GM19328 (cell line): ENCODE data around the gene PFDN6.
"Not testable (repeated sequence)": the region's sequence is repeated elsewhere in the genome, so short reads cannot be mapped to it uniquely, and the experiment has no call there.

Experiments used
- ATAC-seq: cut with Tn5 transposase; IDR thresholded peaks from one replicate; pipeline ENCODE4 v1.9.1; 2021; ENCODE audit warnings: mild to moderate bottlenecking, moderate library complexity; ENCODE audit not compliant: unreplicated experiment

Gene PFDN6

DNA sequence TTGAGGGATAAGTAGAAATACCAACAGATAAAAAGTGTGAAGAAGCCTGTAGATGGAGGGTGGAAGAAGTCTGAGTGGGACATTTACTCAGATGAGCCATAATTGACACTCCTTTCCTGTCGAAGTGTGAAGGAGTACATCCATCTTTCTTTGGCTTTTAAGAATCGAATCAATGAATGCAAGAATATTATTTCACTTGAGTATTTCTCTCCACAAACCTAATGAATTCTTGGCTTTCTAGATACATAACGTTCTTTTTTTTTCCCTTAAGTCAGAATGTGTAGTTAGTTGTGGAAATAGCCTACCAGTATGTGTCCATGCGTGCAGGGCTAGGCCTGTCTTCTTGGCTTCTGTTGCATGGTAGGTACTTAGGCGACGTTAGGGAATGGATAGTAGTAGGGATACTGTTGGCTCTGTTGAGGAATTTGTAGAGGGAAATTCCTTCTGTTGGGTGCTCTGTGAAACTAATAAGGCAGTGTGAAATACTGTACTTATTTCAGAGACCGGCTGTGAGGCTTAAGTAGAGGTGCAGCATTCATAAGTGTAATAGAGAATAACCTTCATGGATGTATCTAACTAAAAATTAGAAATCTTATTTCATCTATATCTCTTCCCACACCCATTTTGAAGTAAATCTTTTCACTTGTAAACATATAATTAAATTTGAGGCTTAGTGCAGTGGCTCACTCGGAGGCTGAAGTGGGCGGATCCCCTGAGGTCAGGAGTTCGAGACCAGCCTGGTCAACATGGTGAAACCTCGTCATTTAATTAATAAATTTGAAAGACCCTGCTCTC is 16.1 kb upstream of the PFDN6 start:
- ATAC-seq: no peak

DNA sequence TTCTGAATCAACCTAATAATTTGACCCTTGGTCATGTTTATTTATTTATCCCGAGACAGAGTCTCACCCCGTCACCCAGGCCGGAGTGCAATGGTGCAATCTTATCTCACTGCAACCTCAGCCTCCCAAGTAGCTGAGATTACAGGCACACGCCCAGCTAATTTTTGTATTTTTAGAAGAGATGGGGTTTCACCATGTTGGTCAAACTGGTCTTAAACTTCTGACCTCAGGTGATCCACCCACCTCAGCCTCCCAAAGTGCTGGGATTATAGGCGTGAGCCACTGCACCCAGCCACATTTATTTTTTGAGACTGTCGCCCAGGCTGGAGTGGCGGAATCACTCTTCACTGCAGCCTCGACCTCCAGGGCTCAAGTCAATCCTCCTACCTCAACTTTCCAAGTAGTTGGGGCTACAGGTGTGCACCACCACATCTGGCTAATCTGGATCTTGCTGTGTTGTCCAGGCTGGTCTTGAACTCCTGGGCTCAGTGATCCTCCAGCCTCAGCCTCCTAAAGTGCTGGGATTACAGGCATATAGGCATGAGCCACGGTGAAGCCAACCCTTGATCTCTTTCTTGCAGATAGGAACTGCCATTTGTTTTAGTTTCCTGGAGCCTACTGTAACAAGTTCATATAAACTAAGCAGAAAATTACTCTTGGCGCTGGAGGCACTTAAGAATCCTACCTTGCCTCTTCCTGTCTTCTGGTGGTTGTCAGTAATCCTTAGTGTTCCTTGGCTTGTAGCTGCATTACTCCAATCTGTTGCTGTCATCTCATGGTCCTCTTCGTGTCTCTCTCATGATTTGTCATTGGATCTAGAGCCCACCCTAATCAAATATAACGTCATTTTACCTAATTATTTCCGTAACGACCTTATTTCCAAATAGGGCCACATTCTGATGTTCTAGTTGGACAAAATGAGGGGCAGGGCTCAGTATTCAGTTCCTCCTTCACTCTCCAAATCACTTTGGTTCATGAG is 15.2 kb upstream of the PFDN6 start:
- no peak for ATAC-seq

DNA sequence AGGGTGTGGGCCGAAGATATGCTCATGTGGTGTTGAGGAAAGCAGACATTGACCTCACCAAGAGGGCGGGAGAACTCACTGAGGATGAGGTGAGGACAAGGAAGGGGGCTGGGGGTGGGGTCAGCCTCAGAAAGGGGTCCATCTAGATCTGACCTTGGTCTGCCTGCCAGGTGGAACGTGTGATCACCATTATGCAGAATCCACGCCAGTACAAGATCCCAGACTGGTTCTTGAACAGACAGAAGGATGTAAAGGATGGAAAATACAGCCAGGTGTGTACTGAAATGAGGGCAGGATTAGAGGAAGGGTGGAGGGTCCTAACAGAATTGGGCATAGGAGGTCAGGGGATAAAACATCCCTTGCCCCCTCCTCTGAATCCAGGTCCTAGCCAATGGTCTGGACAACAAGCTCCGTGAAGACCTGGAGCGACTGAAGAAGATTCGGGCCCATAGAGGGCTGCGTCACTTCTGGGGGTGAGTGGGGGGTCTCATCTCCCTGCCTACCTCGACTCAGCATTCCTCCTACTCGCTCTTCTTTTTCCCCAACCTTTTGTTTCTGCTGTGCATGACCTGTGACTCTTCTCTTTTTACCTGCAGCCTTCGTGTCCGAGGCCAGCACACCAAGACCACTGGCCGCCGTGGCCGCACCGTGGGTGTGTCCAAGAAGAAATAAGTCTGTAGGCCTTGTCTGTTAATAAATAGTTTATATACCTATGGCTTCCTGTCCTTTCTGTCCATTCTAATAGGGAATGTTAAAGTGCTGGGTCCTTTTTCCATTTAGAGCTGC is 13.4 kb upstream of the PFDN6 start:
- ATAC-seq: not testable (repeated sequence)

GRCh38 chr6:33276581-33276863 is 12.9 kb upstream of the PFDN6 start:
- no peak for ATAC-seq

DNA sequence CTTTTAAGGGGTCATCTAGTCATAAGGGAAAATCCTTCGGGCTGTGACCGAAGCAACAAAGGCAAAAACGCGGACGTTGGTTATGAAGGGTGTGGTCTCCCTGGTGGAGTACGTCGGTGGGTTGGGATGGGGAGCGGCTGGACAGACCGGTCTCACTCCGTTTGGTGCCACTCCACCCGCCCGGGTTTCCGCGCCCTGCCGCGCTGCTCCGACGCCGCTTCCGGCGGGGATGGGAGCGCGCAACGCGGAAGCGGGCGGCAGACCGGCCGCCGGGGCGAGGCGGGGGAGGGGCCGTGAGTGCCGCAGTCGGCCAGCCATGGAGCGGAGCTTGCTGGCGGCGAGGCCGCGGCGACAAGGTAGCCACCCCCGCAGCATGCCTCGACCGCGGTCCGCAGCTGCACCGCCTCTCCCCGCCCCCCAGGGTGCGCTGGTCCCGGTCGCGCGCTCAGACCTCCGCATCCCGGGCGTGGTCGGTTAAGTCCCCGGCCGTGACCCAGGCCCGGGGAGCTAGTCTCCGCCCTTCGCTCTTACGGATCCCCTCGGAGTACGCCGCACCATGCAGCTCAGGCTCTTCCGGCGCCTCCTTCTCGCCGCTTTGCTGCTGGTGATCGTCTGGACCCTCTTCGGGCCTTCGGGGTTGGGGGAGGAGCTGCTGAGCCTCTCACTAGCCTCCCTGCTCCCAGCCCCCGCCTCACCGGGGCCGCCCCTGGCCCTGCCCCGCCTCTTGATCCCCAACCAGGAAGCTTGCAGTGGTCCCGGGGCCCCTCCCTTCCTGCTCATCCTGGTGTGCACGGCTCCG is 12.3 kb upstream of the PFDN6 start, which contains the start of gene B3GALT4:
TSS of gene B3GALT4 (plus strand) at position 260 of the 799 bp plus-strand sequence. CDS start at position 557, 297 bp downstream.
- peak; percentile 58 for ATAC-seq

GRCh38 chr6:33277663-33278391 is 11.6 kb upstream of the PFDN6 start:
- no peak for ATAC-seq

DNA sequence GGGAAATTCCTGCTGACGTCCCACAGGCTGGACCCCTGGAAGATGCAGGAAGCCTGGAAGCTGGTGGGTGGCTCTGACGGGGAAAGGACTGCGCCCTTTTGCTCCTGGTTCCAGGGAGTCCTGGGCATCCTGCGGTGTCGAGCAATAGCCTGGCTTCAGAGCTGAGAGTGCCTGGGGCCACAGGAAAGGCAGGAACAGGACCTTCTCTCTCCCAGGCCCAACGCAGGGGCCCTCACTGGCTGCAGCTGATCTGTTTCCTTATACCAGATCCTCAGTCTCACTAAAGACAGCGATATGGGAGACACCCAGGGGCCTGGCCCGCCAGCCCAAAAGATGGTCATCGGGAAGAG is 11.0 kb upstream of the PFDN6 start:
- ATAC-seq: no peak

GRCh38 chr6:33278810-33279209 is 10.6 kb upstream of the PFDN6 start:
- no peak for ATAC-seq

DNA sequence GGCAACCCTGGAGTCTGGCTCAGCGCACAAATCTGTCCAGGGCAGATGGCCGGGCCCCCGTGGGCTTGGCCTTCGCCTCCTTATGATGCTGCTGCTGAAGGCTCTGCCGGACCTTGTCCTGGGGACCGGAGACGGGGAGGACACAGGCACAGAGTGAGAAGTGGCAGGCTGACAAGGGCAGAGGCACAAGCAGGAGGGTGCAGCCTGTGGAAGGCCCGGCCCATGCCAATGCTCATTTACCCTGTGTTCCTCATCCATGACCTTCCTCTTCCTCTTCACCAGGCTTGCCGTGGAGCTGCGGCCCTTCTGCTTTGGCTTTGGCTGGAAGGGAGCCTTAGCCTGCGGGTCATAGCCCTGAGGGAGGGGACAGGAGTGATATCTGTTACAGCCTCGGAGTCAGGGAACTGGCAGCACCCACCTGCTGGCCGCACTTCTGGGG is 10.1 kb upstream of the PFDN6 start:
- no peak for ATAC-seq

DNA sequence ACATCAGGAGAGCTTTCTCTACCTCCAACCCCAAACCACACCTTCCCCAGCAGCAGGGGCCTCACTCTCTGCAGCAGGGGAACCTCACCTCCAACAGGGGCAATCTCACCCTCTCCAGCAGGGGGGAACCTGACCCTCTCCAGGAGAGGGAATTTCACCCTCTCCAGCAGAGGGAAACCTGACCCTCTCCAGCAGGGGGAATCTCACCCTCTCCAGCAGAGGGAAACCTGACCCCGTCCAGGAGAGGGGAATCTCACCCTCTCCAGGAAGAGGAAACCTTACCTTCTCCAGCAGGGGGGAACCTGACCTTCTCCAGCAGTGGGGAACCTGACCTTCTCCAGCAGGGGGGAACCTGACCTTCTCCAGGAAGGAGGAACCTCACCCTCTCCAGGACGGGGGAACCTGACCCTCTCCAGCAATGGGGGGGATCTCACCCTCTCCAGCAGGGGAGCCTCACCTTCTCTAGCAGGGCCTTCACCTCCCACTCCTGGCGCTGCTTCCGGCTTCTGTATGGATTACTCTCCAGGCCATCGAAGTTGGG is 9.4 kb upstream of the PFDN6 start:
- ATAC-seq: no peak

DNA sequence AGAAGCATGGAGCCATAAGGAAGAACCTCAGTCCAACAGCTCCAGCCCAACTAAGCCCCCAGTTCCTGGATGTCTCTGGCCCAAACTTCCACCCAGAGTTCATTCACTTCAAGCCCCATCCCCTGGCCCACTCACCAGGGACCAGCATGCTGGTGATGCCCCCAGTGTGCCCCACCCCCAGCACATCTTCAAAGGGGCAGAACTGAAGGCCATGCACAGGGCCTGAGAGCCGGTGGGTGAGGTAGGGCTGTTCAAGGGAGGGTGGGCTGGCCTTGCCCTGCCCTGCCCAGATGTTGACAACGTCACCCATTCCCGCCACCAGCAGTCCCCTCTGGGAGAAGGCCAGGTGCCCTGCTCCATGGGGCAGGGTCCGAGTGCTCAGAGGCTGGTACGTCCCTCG is 8.9 kb upstream of the PFDN6 start:
- no peak for ATAC-seq

DNA sequence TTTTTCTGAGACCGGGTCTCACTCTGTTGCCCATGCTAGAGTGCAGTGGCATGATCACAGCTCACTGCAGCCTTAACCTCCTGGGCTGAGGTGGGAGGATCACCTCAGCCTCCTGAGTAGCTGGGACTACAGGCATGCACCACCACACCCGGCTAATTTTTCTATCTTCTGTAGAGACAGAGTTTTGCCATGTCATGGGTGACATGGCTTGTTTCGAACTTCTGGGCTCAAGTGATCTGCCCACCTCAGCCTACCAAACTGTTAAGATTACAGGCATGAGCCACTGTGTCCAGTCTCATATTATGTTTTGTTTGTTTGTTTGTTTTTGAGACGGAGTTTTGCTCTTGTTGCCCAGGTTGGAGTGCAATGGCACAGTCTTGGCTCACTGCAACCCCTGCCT is 4.2 kb upstream of the PFDN6 start:
- not testable (repeated sequence) for ATAC-seq

DNA sequence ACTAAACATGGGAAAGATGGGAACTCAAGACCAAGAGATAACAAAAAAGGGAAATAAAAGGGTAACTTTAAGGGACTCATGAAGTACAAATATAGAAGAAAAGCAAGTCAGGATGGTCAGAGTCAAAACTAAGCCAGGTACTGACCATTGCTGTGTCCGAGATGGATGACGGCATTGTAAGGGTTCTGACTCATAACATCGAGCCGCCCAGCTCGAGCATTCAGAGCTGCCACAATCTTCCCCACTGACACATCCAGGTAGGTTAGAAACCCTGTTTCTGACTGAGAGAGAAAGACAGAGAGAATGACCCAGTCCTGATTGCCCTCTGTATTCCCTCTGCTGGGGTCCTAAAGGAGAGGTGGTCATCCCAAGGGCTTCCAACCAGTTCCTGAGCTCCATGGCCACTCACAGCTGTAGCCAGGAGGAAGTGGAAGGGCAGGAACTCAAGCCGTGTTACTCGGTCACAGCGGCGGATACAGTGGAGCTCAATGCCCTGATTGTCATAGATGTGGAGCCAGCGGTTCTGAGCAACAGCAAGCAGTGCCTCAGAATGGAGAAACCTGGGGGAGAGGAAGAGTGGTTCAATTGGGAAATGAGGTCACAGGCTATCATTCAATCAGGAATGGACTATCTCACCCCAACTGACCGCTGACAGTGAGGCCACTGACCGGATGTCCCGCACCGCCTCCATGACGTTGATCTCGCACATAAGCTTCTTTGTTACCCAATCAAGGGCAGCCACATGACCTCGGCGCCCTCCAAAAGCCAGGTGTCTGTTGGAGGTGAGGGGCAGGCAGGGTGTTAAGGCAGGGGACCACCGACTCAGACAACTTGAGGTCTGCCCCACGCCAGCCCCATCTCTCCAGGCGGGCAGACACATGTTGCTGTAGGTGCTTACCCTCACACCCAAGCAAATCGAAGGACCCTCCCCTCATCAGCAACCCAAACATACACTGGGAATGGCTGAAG is 2.2 kb upstream of the PFDN6 start:
- no peak for ATAC-seq

- ATAC-seq: no peak
Measured at GRCh38 chr6:33288141-33288920, 1.1 kb upstream of the PFDN6 start.

GRCh38 chr6:33289784-33290315 is 449 bp downstream of the PFDN6 start:
- ATAC-seq: no peak

DNA sequence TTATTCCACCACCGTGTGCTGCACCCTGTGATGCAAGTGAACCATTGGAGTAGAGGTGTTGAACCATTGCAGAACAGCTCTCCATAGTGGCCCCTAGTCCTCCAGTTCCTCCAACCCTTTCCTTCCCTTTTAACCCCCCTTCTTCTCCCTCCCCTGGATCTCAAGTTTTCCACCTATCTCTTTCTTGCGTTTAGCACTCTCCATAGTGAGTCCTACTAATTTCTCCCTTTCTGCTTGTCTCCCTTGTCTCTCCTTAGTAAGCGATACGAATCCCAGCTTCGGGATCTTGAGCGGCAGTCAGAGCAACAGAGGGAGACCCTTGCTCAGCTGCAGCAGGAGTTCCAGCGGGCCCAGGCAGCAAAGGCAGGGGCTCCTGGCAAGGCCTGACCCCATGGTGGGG is 1.1 kb downstream of the PFDN6 start:
- ATAC-seq: no peak

- ATAC-seq: no peak
Measured at GRCh38 chr6:33292996-33293682, 3.7 kb downstream of the PFDN6 start.
